RWPE1 (cell line): ENCODE data around the gene FADS3.

Experiments used
- CTCF ChIA-PET: fragments of 350-600 bp; sonication (Branson Sonifier 250); formaldehyde crosslinking; extraction: SDS; loops from one replicate; lab custom pipeline; 2021; lab: Yijun Ruan, JAX
- POLR2A ChIA-PET: fragments of 400-600 bp; formaldehyde crosslinking; extraction: SDS; loops from one replicate; lab custom pipeline; 2020; ENCODE audit warnings: antibody characterized with exemption; ENCODE audit not compliant: low non-redundant PET; lab: Yijun Ruan, JAX
- DNase-seq: peaks from one replicate; pipeline ENCODE4 v3.0.0; 2012; ENCODE audit warnings: low spot score
- H3K27ac ChIP-seq: fragments of 450-650 bp; 2 replicates; pipeline ENCODE4 v1.5.1; 2017
- CTCF ChIP-seq: fragments of 450-650 bp; conservative IDR thresholded peaks from 2 replicates; pipeline ENCODE4 v1.5.1; 2017; ENCODE audit warnings: low read depth, mild to moderate bottlenecking

Gene FADS3

GRCh38 chr11:61879152-61879551 is 12.2 kb downstream of the FADS3 start:
- ChIA-PET CTCF (interaction anchor here (0.8 kb wide), 1 partner anchor 19 kb away, joined by 3 read pairs; no protein-coding TSS in a partner anchor), POLR2A (interaction anchor here (0.5 kb wide), 1 partner anchor 28 kb away, joined by 3 read pairs; no protein-coding TSS in a partner anchor)
- TF ChIP-seq CTCF, result no peak
- peak overlapping the region; percentile 30 for H3K27ac ChIP-seq
- no peak for DNase-seq

GRCh38 chr11:61875698-61876097 is 15.6 kb downstream of the FADS3 start:
- POLR2A ChIA-PET, result no interaction called here
- peak overlapping the region; percentile 71 for H3K27ac ChIP-seq
- CTCF ChIA-PET, result interaction anchor here (3.5 kb wide), 1 partner anchor 72 kb away, joined by 15 read pairs; no protein-coding TSS in a partner anchor

GRCh38 chr11:61874853-61875252 is 16.5 kb downstream of the FADS3 start:
- CTCF ChIA-PET, result interaction anchor here (0.9 to 3.5 kb wide), 3 partner anchors 23 to 79 kb away, joined by 3 to 15 read pairs (median 8); no protein-coding TSS in a partner anchor
- POLR2A ChIA-PET, result no interaction called here
- TF ChIP-seq CTCF, result no peak
- no peak for DNase-seq
- H3K27ac ChIP-seq, result peak overlapping the region; percentile 71

More at GRCh38 chr11:61875698-61876097, 15.6 kb downstream of the FADS3 start:
- DNase-seq, result no peak
- TF ChIP-seq CTCF, result no peak

- POLR2A ChIA-PET, result no interaction called here
Measured at GRCh38 chr11:61874377-61874809, 17.0 kb downstream of the FADS3 start.

GRCh38 chr11:61873588-61874376 is 17.6 kb downstream of the FADS3 start:
- CTCF ChIA-PET, result interaction anchor here (0.6 to 1.7 kb wide), 7 partner anchors 10 to 208 kb away, joined by 3 to 8 read pairs (median 5); no protein-coding TSS in a partner anchor
- POLR2A ChIA-PET, result no interaction called here
- peak overlapping the region; percentile 71 for H3K27ac ChIP-seq
- TF ChIP-seq CTCF, result no peak
- DNase-seq, result no peak

More at GRCh38 chr11:61874377-61874809, 17.0 kb downstream of the FADS3 start:
- CTCF ChIA-PET, result interaction anchor here (0.9 to 3.5 kb wide), 3 partner anchors 24 to 78 kb away, joined by 3 to 15 read pairs (median 8); no protein-coding TSS in a partner anchor
- TF ChIP-seq CTCF, result no peak
- H3K27ac ChIP-seq, result peak overlapping the region; percentile 71
- no peak for DNase-seq

GRCh38 chr11:61872935-61873565 is 18.3 kb downstream of the FADS3 start:
- H3K27ac ChIP-seq, result peak overlapping the region; percentile 71
- CTCF ChIA-PET, result interaction anchor here (0.6 to 1.3 kb wide), 6 partner anchors 11 to 209 kb away, joined by 3 to 7 read pairs (median 4); no protein-coding TSS in a partner anchor
- no peak for DNase-seq
- TF ChIP-seq CTCF, result no peak
- POLR2A ChIA-PET, result no interaction called here
